Progenitor cell of endocrine pancreas (in vitro differentiated cells): ENCODE measurements around the gene OR5AU1. TPM values are rescaled to one million over a fixed set of nuclear protein-coding genes. Genes with fewer than 3 reads are reported as not detected.

Source experiments
- DNase-seq: peaks from one replicate; pipeline ENCODE4 v3.0.0; 2021; ENCODE audit warnings: low spot score; ENCODE audit not compliant: unreplicated experiment
- H3K27ac Mint-ChIP-seq: 2 replicates; pipeline ENCODE4 v1.8.0; 2021; ENCODE audit warnings: mild to moderate bottlenecking, moderate library complexity, mixed read lengths
- H3K27me3 Mint-ChIP-seq: 2 replicates; pipeline ENCODE4 v1.8.0; 2021; ENCODE audit warnings: mixed read lengths
- H3K36me3 Mint-ChIP-seq: 2 replicates; pipeline ENCODE4 v1.8.0; 2022; ENCODE audit warnings: mixed read lengths; ENCODE audit not compliant: insufficient read depth
- H3K4me1 Mint-ChIP-seq: 2 replicates; pipeline ENCODE4 v1.8.0; 2021; ENCODE audit warnings: low read depth, mixed read lengths
- H3K4me3 Mint-ChIP-seq: 2 replicates; pipeline ENCODE4 v1.8.0; 2021; ENCODE audit warnings: low read depth, mild to moderate bottlenecking, moderate library complexity, mixed read lengths
- H3K9me3 Mint-ChIP-seq: 2 replicates; pipeline ENCODE4 v1.8.0; 2021; ENCODE audit warnings: low read depth, mixed read lengths
- total RNA-seq: library from RNA; stranded (reverse); gene quantifications from 2 replicates; pipeline ENCODE4 v1.2.1, GENCODE V29; 2021
- TF ChIP-seq, protein P1 (sequence below): fragments of 200-600 bp; sonication (generic); IDR thresholded peaks from one replicate; pipeline ENCODE4 v1.5.0; 2021; ENCODE audit warnings: antibody characterized with exemption, mild to moderate bottlenecking; ENCODE audit not compliant: unreplicated experiment

The OR5AU1 gene
- total RNA-seq, 1 donor from 2014 or later, result not detected

DNA sequence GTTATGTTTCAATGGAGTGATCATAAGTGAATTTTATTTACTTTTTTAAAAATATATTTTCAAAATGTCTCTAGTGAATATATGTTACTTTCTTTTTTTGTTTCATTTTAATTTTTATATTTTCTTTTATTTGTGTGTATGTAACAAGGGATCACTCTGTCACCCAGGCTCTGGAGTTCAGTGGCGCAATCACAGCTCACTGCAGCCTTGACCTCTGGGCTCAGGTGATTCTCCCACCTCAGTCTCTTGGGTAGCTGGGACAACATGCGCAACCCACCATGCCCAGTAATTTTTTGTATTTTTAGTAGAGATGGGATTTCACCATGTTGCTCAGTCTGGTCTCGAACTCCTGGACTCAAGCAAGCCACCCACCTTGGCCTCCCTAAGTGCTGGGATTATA lies 36.9 kb downstream of the OR5AU1 start:
- TF ChIP-seq, protein P1, sequence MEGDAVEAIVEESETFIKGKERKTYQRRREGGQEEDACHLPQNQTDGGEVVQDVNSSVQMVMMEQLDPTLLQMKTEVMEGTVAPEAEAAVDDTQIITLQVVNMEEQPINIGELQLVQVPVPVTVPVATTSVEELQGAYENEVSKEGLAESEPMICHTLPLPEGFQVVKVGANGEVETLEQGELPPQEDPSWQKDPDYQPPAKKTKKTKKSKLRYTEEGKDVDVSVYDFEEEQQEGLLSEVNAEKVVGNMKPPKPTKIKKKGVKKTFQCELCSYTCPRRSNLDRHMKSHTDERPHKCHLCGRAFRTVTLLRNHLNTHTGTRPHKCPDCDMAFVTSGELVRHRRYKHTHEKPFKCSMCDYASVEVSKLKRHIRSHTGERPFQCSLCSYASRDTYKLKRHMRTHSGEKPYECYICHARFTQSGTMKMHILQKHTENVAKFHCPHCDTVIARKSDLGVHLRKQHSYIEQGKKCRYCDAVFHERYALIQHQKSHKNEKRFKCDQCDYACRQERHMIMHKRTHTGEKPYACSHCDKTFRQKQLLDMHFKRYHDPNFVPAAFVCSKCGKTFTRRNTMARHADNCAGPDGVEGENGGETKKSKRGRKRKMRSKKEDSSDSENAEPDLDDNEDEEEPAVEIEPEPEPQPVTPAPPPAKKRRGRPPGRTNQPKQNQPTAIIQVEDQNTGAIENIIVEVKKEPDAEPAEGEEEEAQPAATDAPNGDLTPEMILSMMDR, result no peak
- no peaks in the 10 kb centered on the region for H3K27me3 Mint-ChIP-seq
- H3K4me3 Mint-ChIP-seq, result no peak overlapping the region
- no peak overlapping the region for H3K27ac Mint-ChIP-seq
- no peaks in the 10 kb centered on the region for H3K4me1 Mint-ChIP-seq
- no peaks in the 10 kb centered on the region for H3K36me3 Mint-ChIP-seq
- DNase-seq, result no peak
- no peaks in the 10 kb centered on the region for H3K9me3 Mint-ChIP-seq

DNA sequence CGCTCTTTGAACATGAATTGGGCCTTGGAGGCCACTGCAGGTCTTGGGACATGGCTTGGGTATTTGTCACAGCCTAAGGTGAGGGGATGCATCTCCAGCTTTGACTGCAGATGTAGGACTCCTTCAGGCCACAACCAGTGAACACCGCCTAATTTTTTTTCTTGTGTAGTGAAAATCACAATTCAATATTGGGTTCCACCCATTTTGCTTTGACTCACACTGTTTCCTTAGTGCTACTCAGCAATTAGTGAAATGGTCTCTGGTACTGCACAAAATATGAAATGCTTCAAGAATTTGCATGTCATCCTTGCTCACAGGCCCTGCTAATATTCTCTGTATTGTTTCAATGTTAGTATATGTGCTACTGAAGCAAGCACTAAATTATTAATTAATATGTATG lies 42.5 kb downstream of the OR5AU1 start:
- Mint-ChIP-seq H3K27ac (no peak overlapping the region), H3K9me3 (no peaks in the 10 kb centered on the region), H3K4me1 (peaks cover 1% of the 10 kb centered on the region), H3K4me3 (no peak overlapping the region), H3K27me3 (no peaks in the 10 kb centered on the region), H3K36me3 (no peaks in the 10 kb centered on the region)
- TF ChIP-seq, protein P1, result no peak
- no peak for DNase-seq

DNA sequence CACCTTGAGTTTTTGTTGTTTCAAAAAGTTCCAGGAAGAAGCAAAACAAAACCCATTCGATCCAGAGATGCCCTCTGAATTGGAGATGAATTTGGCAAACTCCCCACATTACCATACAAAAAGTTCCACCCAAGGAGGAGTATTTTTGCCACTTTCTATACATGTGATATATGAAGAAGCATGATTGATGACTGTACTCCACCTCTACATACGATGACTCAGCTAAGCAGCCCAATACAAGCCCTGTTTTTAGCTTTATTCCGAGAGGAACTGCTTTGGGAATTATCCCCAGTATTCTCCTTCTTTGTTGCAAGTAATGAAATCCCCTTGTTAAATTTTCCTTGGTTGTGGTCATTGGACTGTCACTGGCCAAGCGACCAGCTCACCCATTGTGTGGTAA lies 43.6 kb downstream of the OR5AU1 start:
- no peak overlapping the region for H3K4me3 Mint-ChIP-seq
- no peaks in the 10 kb centered on the region for H3K27me3 Mint-ChIP-seq
- H3K36me3 Mint-ChIP-seq, result no peaks in the 10 kb centered on the region
- DNase-seq, result no peak
- no peak overlapping the region for H3K27ac Mint-ChIP-seq
- peaks cover 1% of the 10 kb centered on the region for H3K4me1 Mint-ChIP-seq
- TF ChIP-seq, protein P1, result no peak
- H3K9me3 Mint-ChIP-seq, result no peaks in the 10 kb centered on the region

DNA sequence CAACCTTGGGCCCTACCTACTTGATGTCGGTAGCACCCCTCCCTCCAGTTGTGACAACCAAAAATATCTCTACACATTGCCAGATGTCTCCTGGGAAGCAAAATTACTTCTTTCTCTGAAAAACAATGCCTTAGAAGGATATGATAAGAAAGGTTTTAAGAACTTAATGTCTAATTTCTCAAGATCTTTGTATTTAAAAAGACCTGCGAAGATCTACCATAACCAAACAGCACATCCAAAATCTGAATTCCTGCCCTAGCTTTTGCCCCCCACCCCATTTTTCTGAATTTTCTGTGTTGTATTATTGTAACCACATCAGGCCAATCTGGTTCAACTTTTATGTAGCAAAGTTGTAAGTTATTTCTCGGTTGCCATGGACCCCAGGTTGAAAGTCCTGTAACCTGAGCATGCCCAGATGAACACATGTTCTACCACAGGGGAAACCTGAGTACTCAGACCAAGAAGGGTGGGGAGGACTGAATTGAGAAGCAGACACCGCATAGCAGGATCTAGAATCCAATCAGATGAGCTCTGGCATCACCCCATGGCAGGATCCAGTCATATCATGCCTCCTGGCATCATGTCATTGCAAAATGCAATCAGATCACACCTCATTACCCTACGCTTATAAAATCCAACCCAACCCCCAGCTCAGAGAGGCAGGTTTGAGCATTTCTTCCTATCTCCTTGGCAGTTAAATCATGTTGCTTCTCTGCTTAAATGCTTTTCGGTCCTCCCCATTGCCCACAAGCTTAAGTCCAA lies 46.3 kb downstream of the OR5AU1 start:
- Mint-ChIP-seq H3K9me3 (no peaks in the 10 kb centered on the region), H3K36me3 (no peaks in the 10 kb centered on the region), H3K4me1 (peaks cover 17% of the 10 kb centered on the region), H3K4me3 (no peak overlapping the region), H3K27ac (no peak overlapping the region), H3K27me3 (no peaks in the 10 kb centered on the region)
- DNase-seq, result no peak
- TF ChIP-seq, protein P1, result no peak

DNA sequence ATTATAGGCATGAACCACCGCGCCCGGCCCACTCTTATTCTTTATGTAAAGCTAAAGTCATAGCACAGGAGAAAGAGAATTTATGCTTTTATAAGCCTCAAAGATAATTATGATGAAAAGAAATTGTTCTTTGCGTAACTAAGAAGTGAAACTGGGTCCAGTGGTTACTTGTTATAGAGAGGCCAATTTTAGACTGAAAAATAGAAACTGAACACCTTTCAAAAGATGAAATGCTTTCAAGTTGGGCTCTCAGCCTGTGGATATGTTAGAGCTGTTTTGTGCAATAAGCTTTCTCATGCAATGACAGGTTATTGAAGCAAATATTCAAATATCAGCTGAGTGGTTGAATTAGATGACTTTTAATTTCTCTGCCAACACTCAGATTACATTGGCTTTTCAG lies 47.1 kb downstream of the OR5AU1 start:
- peaks cover 21% of the 10 kb centered on the region for H3K4me1 Mint-ChIP-seq
- TF ChIP-seq, protein P1, result no peak
- no peaks in the 10 kb centered on the region for H3K9me3 Mint-ChIP-seq
- H3K36me3 Mint-ChIP-seq, result no peaks in the 10 kb centered on the region
- H3K4me3 Mint-ChIP-seq, result no peak overlapping the region
- no peaks in the 10 kb centered on the region for H3K27me3 Mint-ChIP-seq
- no peak overlapping the region for H3K27ac Mint-ChIP-seq
- DNase-seq, result no peak
